ENCODE measurements around the gene RPS6KA3.

- TF ChIP-seq CTCF (IDR thresholded peaks at IDR 0.05) (no peak), POLR2A (IDR thresholded peaks at IDR 0.05) (no peak)
These were observed 126.7 kb downstream of the RPS6KA3 start for GRCh38 chrX:20139966-20140365.

All from uterus (tissue), 2 donors.